OCI-LY3 (cell line): ENCODE data around the gene MTHFSD.

Experiments used
- CTCF ChIP-seq: fragments of 200-600, 300-600 bp; sonication (generic); IDR thresholded peaks from 2 replicates; pipeline ENCODE4 v1.5.1; 2014; ENCODE audit warnings: antibody characterized with exemption, low read length, low read depth
- EZH2phosphoT487 ChIP-seq: fragments of 200-600 bp; shearing (Covaris generic); IDR thresholded peaks from 2 replicates; pipeline ENCODE4 v1.6.1; 2018; ENCODE audit warnings: antibody characterized with exemption, mixed run types, low read depth

GRCh38 chr16:86538196-86538780, 16.7 kb downstream of the MTHFSD start:
- no peak for TF ChIP-seq CTCF
- no peak for TF ChIP-seq EZH2phosphoT487
